ENCODE measurements around the gene MYCBP.
"Not testable (repeated sequence)": the region's sequence is repeated elsewhere in the genome, so short reads cannot be mapped to it uniquely, and the experiment has no call there.

The MYCBP gene

DNA sequence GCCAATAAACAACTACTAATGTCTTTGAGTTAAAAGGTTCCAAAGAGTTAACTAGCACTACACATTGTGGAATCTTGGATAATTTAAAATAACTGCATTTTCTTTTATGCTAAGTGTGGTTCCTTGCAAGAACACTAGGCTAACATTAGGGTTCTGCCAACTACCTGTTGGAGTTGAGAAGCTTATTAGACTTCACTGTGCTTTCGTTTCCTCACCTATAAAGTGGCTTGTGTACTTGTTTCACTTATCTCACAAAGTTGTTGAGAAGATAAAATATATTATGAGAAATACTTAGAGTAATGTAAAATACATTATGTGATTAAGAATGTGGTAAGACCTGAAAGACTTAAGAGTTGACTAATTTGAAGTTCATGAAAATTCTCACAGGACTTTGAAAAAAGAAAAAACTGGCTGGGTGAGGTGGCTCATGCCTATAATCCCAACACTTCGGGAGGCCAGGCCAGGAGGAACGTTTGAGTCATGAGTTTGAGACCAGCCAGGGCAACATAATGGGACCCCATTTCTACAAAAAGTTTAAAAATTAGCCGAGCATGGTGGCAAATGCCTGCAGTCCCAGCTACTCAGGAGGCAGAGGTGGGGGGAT is 7.9 kb downstream of the MYCBP start:
- DNase-seq, result no peak

DNA sequence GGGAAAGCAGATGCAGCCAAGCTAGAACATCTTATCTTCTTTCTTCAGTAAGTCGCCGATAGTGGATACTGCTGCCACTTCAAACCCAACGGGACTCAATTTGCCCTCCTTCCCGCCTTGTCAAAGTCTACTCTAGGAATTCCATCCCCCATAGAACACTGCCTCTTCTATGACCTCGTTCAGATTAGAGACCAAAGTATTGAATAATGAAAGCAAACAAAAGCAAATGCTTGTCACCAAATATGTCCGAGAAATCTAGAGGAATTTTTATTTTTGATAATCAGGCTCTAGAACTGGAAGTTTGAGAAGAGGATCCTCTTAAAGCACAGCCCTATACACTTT is 12.7 kb downstream of the MYCBP start:
- DNase-seq, result peak; percentile 44

DNA sequence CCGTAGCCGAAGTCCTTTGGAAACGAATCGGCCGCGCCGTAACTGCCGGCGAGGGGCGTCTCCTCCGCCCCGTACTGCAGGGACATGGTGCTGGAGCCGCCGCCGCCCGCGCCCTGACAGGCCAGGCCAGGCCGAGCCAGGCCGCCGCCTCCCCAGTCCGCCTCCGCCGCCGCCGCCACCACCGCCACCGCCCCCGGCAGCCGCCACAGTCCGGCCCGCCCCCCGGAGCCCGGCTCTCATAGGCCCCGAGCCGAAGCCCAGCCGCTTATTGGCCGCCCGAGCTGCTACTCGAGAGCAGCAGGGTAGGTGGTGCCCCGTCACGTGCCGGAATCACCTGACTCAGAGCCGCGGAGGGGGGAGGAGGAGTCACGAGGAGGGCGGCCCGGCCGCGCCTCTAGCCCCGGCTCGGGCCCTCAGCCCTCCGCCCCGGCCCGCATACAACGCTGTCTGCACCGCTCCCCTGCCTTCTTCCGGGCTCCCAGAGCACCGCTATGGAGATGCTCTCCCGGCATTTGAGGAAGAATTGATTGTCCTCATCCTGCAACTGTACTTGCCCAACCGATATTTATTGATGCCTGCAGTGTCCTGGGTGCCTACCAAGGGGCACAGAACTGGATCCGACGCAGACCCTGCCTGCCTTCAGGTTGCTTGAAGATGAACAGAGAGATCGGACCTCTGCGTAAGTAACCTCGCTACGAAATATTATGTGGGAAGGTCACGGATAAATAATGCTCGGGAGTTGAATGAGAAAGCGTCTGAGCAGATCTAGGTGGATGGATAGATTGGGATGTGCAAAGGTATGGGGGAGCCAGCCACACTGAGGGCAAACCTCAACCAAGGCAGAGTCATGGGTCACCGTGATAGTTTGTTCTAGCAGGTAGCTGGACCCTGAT is 13.3 kb downstream of the MYCBP start, which contains the start of gene RRAGC:
Gene RRAGC, minus strand, starts transcription at position 212 of the 893 bp plus-strand sequence. Its CDS starts 126 bp downstream, at position 86.
- DNase-seq, result peak; percentile 98

DNA sequence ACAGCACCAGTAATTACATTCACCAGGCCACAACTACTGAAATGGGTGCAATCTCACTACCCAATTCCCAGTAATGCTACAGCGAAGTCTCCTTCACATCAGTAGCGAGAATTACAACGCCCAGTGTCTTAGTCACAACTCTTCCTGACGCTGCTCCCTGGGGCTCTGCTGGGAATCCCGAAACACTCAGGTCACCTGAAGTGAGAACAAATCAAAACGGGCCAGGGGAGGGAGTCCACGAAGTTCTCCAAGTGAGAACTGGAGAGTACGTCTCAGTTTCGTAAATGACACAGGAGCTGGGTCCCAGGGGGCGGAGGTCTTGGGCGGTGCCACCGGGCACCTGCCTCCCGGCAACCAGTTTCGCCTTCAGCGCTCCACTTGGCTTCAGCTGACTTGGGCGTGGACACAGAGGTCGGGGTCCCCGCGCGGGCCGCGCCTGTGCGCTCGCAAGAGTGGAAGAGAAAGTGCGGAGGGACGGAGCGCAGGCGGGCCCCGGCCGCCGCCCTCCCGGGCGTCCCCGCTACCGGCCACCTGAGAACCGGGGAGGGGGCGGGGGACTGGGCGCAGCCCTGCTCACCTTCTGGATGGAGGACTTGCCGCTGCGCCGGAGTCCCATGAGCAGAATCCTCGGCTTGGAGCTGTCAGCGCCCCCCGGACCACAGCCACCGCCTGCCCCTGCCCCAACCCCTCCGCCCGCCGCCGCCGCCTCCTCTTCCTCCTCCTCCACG is 14.2 kb downstream of the MYCBP start:
- peak; percentile 54 for DNase-seq

DNA sequence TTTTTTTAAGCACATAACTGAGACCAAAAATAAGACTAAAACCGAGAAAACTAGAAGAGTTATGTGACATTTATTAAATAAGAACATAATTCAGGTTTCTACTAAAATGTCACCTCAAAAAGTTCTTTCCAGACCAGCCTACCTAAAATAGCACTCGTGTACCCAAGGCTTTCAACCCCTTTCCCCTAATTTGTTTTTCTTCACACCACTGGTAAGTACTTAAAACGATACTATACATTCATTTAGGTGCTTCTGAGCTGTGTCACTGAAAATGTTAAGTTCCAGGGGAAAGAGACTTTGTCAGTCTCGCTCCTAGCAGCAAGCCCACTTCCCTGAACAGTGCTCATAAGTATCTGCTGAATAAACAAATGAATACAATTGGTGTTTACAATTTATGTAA is 20.4 kb downstream of the MYCBP start:
- no peak for DNase-seq

DNA sequence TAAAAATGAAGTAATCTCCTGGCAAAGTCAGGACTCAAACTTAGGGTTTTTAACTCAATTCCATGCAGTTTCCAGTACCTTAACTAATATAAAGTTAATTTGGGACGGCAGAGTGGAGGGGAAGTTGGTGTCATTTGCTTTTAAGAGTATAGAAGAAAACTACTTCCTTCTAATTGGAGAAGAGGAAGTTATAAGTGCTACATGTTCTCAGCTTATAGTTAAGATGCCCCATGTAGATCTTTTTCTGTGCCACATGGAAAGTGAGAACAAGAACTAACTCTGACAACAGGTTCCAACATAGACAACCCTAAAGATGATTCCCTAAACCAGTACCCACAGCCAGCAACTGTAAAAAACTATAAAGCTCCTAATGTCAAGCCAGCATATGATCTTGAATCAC is 25.1 kb downstream of the MYCBP start:
- peak; percentile 70 for DNase-seq

DNA sequence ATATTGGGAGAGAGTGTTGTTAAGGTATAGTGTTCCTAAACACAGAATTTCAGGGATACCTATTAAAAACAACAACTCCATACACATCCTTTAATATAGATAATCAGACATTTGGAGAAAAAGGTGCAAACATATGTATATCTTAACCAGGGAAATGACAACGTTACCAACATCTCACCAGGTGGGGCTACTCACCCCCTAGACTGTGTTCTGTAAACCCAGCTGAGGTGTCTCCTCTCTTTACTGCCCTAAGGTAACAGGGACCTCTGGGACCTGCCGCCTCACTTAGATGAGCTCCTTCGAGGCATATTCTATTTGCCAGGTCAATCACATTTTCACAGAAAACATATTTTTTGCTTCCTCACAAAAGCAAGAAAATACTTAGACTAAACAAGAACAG is 26.9 kb downstream of the MYCBP start:
- no peak for DNase-seq

DNA sequence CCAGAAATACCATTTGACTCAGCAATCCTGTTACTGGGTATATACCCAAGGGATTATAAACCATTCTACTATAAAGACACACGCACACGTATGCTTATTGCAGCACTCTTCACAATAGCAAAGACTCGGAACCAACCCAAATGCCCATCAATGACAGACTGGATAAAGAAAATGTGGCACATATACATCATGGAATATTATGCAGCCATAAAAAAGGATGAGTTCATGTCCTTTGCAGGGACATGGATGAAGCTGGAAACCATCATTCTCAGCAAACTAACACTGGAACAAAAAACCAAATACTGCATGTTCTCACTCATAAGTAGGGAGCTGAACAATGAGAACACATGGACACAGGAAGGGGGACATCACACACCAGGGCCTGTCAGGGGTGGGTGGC is 28.1 kb downstream of the MYCBP start:
- not testable (repeated sequence) for DNase-seq

DNA sequence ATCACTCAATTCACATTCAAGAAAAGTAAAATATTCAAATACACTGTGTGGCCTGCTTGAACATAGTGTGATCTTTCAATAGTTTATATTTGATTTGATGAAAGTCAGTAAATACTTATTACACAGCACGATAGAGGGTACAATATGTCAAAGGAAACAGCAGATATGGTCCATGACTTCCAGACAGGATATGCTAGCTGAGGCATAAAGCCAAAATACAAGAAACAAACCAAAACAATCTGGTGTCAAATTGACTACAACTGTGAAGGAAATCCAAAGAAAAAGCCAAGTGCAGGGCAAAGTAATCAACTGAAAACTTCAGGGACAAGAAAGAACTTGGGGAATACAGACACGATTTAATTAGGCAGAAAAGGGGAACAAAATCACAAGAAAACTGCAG is 32.9 kb downstream of the MYCBP start:
- DNase-seq, result no peak

DNA sequence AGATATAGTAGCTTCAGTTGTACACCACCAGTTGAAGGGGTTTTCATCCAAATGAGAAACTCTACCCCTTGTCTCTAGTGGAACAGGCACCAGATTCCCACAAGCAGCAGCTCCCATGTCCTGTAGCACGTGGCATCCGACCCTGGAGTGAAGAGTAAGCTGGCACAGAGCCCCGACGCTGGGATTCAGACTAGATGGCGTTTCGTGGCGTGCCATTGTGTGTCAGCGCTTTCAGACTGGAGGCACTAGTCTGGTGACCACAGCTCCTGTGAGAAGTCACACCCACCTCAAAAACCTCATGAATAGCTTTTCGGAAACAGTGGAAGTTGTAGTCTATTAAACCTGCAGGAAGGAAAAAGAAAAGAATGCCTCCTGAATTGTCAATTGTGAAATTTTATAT is 33.8 kb downstream of the MYCBP start:
- no peak for DNase-seq

DNA sequence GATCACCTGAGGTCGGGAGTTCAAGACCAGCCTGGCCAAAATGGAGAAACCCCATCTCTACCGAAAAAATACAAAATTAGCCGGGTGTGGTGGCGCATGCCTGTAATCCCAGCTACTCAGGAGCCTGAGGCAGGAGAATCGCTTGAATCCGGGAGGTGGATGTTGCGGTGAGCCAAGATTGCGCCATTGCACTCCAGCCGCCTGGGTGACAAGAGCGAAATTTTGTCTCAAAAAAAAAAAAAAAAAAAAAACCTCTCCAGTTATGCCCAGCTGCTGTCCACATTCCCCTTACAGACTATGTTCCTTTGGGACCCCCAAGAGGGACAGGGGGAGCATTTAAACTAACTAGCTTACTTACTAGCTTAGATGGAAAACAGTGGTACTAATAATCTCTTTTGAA is 36.8 kb downstream of the MYCBP start:
- not testable (repeated sequence) for DNase-seq

DNA sequence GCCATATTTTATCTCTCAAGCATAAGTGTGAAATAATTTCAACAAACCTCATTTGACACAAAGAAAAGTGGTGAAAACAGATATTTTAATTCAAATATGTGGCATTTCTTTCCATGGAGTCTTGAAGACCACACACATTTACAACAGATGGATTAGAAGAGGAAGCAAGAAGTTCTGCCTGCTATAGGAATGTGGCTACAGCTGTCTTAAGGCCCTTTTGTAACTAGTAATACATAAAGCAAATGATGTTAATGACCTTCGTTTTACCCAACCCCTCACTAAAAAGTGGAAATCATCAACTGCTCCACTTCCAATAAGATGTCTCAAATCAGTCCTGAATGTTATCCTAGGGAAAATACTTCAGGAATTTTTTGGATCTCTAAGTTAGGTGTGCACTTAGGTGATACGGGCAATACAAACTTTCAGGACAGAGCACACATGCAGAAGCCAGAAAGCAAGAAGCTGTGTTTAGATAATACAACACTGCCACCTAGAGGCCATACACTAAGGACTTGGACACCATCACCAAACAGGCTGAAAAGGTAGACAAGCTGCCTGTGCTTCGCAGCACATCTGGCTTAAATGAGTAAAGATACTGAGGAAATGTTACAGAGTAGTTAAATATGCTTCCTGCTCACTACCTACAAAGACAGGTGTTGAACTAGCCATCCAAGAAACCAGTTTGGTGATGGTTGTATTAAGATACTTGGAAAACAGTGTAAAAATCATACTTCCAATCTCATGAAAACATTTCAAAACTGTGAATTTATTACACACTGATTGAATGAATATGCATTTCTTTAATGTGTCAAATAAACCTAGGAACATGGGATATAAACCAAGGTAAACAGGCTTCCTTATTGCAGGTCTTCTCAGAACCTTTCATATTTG is 38.0 kb downstream of the MYCBP start:
- DNase-seq, result peak; percentile 89

DNA sequence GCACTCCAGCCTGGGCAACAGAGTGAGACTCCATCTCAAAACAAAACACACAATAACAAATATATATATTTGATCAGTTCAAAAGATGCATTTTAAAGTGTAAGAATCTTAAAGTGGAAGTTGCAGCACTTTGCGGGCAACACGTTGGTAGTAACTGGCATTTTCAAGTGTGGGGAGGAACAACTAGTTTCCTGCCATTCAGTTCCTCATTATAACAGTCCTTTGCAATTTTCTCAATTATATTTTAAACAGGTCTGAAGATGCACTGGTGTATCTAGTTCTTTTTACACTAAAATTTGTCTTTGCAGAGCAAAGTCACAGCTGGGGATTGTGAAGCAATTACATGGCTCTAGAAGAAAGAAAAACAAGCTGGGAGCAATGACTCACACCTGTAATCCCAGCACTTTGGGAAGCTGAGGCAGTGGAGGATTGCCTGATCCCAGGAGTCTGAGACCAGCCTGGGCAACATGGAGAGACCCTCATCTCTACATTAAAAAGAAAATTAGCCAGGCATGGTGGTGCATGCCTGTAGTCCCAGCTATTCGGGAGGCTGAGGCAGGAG is 38.8 kb downstream of the MYCBP start:
- no peak for DNase-seq

DNA sequence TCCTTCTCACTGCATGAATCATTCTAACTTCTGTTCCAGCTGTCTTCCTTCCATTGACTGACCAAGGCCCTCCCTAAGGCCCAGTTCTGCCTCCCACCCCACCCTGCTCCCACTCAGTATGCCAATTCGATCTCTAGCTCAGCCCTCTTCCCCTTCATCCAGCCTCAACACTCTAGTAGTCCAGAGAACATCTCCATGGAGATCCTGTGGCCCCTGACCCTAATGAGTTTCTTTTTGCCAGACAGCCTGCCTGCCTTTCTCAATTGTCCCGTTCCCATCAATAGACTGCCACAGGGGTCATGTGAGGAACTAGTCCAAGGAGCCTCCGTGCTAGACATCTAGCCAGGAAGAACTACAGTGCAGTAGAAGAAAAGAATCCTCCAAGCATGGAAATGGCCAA is 40.0 kb downstream of the MYCBP start:
- DNase-seq, result no peak

DNA sequence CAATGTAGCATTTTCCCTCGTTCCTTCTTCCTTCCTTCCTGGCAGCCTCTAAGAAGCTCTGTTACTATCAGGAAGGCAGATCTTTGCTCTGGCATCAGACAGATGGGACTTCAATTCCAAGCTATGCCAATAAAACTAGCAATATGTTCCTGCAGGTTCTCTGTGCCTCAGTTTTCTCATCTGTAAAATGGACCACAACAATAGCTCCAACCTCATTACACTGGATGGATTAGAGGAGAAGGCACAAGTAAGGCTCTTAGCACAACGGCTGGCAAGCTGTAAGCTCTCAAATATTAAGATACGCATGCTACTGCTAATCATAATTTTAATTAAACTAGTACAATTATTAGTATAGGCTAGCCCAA is 40.8 kb downstream of the MYCBP start:
- DNase-seq, result no peak

DNA sequence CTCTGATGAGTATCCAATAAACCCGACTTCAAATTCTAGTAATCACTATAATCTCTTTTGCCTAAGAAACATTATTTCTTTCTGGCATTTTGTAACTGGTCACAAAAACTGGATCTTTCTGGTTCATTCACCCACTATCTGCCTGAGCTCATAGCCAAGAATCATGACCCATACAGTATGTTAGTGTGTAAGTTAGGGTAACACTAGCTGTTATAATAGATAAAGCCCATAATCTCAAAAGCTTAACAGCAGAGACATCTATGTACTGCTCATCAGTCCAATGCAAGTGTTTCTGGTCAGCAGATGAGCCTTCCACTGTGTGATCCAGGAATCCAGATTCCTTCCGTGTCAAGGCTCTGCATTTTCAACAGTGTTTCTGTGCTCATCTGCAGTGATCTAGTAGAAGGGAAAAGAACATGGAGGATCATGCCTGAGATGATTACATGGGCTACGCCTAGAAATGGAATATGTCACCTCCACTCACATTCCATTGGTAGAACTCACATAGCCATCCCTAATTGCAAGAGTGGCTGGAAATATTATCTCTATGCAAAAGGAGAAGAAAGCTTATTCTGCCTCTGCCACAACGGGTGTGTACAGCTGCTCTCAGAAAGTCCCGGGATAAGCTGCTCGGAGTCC is 41.3 kb downstream of the MYCBP start:
- DNase-seq, result peak; percentile 30

DNA sequence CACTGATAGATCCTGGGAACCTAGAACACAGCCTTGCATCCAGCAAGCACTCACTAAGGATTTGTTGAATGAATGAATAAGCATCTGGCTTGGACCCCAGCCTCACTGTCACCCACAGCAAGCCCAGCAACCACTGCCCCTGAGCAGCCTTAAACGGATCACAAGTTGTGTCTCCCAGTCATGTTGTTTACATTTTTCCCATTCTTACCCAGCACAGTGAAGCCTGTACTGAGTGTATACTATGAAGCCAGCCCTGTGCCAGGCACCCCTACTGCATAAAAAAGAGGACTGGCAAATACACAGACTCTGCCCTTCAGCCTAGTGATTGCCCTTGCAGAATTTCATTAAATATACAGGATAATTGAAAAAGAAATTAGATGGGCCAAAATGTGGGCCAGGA is 43.8 kb downstream of the MYCBP start:
- DNase-seq, result no peak

DNA sequence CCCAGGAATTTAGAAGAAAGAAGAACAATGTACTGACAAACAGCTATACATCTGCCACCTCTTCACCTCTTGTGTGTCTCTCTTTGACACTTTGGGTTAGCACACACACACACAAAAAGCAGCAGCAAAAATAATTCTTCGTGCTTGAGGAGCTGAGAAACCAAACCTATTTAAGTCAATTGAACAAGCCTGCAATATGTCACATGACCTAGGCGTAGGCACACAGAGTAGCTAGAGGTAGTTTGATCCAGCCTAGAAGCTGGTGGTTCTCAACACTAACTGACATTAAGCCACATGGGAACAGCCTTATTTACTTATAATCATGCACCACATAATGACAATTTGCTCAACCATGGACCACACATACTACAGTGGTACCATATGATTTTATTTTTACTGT is 45.8 kb downstream of the MYCBP start:
- no peak for DNase-seq

DNA sequence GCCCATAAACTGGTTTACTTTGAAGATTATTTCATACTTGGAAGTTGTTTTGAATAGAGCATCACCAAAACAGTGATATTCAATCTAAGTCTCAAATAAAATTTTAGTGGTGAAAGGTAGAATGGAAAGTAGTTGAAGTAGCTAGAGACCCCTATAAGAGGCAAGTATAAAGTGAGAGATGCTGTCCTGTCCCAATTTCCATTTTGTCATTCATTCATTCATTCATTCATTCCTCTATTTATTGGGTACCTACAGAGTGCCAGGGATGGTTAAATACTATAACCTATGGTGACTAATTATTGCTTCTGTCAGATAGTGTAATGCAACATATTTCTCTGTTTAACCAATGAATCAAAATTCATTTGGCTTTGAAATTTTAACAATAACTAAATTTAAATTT is 46.3 kb downstream of the MYCBP start:
- no peak for DNase-seq

DNA sequence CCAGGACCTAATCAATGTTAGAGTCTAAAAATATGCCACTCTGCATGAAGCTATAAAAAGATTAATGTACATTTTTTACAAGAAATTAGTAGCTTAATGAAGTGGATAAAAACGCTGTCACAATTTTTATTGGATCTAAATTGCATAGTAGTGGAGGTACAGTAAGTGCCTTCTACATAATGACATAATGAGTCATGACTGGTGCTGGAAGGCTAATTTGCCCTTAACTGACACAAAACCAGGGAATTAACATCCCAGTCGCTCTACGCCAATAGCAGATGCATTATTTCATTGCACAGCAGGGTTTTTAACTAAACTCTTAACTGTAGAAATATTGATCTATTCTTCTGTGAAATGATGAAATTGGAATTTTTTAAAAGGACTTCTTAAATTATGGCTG is 46.9 kb downstream of the MYCBP start:
- DNase-seq, result no peak

DNA sequence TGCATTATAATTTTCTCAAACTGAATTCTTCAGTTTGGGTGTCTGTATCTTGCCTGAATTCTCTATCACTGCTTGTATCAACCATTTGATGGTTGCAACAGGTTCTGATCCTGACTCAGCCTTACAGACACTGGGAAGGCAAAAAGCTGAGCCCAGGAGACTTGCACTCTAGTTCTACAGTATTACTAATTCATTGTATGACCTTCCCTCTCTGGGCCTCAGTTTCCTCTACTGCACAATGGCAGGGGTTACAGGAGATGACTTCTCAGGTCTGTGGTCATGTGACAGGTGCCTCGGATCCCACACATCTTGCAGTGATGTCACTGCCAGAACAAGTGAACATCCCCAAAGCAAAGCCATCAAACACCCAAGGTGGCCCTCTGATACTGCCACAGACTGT is 52.3 kb downstream of the MYCBP start:
- DNase-seq, result no peak

DNA sequence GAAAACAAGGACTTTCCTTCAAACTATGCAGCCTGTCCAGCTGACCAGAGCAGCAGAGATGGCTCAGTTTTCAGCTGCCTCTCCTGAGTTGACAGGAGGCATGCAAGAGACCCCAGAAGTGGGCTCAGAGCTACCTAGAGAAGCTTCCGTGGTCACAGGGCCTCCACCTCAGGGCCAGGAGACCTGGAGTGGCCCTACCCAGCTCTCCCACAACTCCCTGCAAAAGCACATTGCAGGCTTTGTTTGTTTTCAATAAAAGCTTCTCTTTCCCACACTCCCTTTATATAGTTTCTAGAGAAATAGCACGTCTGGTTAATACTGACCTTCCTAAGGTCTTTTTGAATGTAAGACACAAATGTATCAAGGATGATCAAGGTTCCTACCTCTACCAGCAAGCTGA is 53.6 kb downstream of the MYCBP start:
- no peak for DNase-seq

Data from OCI-M1 (cell line).